ENCODE data around the gene RTN4R. TPM values are rescaled to one million over a fixed set of nuclear protein-coding genes. Genes with fewer than 3 reads are reported as not detected.

The RTN4R gene
- total RNA-seq, 1 experiment from 2014 or later, result 0.30 TPM

- no peak overlapping the region for H3K4me3 ChIP-seq (ENCODE audit: low read length)
- H3K9me3 ChIP-seq (ENCODE audit: low read length), result peaks cover 6% of the 10 kb centered on the region
- H3K36me3 ChIP-seq (ENCODE audit: insufficient read depth, low read length), result no peaks in the 10 kb centered on the region
- DNase-seq, result no peak
- no peak overlapping the region for H3K9ac ChIP-seq (ENCODE audit: low read length)
- H3K79me2 ChIP-seq (ENCODE audit: low read length), result no peaks in the 10 kb centered on the region
- H3K27ac ChIP-seq (ENCODE audit: low read length), result no peak overlapping the region
- no peaks in the 10 kb centered on the region for H3K4me1 ChIP-seq (ENCODE audit: low read length)
- no peak overlapping the region for H2AFZ ChIP-seq (ENCODE audit: low read length)
- H3K4me2 ChIP-seq (ENCODE audit: low read depth, low read length, poor library complexity, severe bottlenecking), result no peak overlapping the region
- H4K20me1 ChIP-seq (ENCODE audit: insufficient read depth, low read depth, low read length), result no peaks in the 10 kb centered on the region
- no peaks in the 10 kb centered on the region for H3K27me3 ChIP-seq (ENCODE audit: low read length)
- H3K9me2 ChIP-seq (replicated peaks; ENCODE audit: insufficient read depth, low read length), result no peaks in the 10 kb centered on the region
Measured at GRCh38 chr22:20220629-20221026, 47.5 kb downstream of the RTN4R start.

DNA sequence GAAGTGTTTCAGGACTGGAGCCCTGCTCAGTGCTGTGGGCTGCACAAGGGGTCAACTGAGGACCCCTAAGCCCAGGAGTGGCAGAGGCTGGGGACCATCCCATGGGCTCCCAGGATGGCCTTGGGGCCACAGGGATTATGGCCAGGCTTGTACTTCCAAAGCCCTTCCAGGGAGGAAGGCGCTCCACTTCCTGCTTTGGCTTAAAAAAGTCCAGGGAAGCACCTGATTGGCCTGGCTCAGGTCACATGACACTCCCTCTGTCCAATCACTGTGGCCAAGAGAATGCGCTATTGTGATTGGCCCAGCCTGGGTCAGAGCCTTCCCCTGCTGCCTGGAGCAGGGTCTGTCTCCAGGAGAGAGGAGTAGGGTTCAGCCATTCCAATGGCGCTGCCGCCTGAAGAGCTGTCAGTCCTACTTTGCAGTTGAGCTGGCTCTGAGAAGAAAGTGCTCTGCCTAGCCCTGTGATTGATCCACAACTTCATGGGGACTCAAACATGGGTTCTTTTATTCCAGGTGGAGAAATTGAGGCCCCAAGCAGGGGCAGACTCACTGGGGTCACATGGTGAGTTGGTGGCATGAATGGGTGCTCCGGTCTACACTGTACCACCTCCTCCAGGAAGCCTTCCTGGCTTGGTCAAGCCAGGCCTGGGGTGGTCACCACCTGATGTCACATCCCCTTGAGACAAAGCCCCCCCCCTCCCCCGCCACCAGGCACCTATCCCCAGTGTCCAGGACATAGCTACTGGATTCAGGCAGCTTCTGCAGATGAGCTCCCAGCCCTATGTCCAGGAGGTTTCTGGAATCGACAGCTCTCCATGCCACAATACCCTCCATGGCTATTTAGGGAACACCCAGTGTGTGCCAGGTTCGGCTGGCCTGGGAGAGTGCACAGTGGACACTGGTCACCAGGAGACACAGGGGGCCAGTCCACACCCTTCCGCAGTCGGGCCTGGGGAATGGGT, 48.2 kb downstream of the RTN4R start:
- no peaks in the 10 kb centered on the region for H3K4me1 ChIP-seq (ENCODE audit: low read length)
- no peaks in the 10 kb centered on the region for H4K20me1 ChIP-seq (ENCODE audit: insufficient read depth, low read depth, low read length)
- H3K36me3 ChIP-seq (ENCODE audit: insufficient read depth, low read length), result no peaks in the 10 kb centered on the region
- H3K4me2 ChIP-seq (ENCODE audit: low read depth, low read length, poor library complexity, severe bottlenecking), result no peak overlapping the region
- H3K79me2 ChIP-seq (ENCODE audit: low read length), result no peaks in the 10 kb centered on the region
- no peaks in the 10 kb centered on the region for H3K27me3 ChIP-seq (ENCODE audit: low read length)
- H3K9me2 ChIP-seq (replicated peaks; ENCODE audit: insufficient read depth, low read length), result no peaks in the 10 kb centered on the region
- H3K4me3 ChIP-seq (ENCODE audit: low read length), result no peak overlapping the region
- H3K27ac ChIP-seq (ENCODE audit: low read length), result no peak overlapping the region
- no peak overlapping the region for H3K9ac ChIP-seq (ENCODE audit: low read length)
- 0 out of 2 replicates have a peak overlapping the region, but pooled peaks have one; percentile 68 for H2AFZ ChIP-seq (ENCODE audit: low read length)
- DNase-seq, result peak; percentile 58
- H3K9me3 ChIP-seq (ENCODE audit: low read length), result peaks cover 6% of the 10 kb centered on the region

GRCh38 chr22:20218987-20219386, 49.1 kb downstream of the RTN4R start:
- no peak overlapping the region for H3K4me2 ChIP-seq (ENCODE audit: low read depth, low read length, poor library complexity, severe bottlenecking)
- H4K20me1 ChIP-seq (ENCODE audit: insufficient read depth, low read depth, low read length), result no peaks in the 10 kb centered on the region
- no peaks in the 10 kb centered on the region for H3K9me2 ChIP-seq (replicated peaks; ENCODE audit: insufficient read depth, low read length)
- no peak overlapping the region for H3K9ac ChIP-seq (ENCODE audit: low read length)
- no peak overlapping the region for H3K4me3 ChIP-seq (ENCODE audit: low read length)
- H3K9me3 ChIP-seq (ENCODE audit: low read length), result peaks cover 6% of the 10 kb centered on the region
- no peaks in the 10 kb centered on the region for H3K27me3 ChIP-seq (ENCODE audit: low read length)
- H3K27ac ChIP-seq (ENCODE audit: low read length), result no peak overlapping the region
- no peaks in the 10 kb centered on the region for H3K79me2 ChIP-seq (ENCODE audit: low read length)
- peaks cover 2% of the 10 kb centered on the region; the same call in 1 of the 2 replicates for H3K4me1 ChIP-seq (ENCODE audit: low read length)
- DNase-seq, result no peak
- H2AFZ ChIP-seq (ENCODE audit: low read length), result no peak overlapping the region
- H3K36me3 ChIP-seq (ENCODE audit: insufficient read depth, low read length), result no peaks in the 10 kb centered on the region

GRCh38 chr22:20218326-20218872, 49.7 kb downstream of the RTN4R start:
- H3K36me3 ChIP-seq (ENCODE audit: insufficient read depth, low read length), result no peaks in the 10 kb centered on the region
- H4K20me1 ChIP-seq (ENCODE audit: insufficient read depth, low read depth, low read length), result no peaks in the 10 kb centered on the region
- H3K27ac ChIP-seq (ENCODE audit: low read length), result no peak overlapping the region
- peaks cover 7% of the 10 kb centered on the region; the same call in 1 of the 2 replicates for H3K4me1 ChIP-seq (ENCODE audit: low read length)
- H2AFZ ChIP-seq (ENCODE audit: low read length), result no peak overlapping the region
- H3K4me3 ChIP-seq (ENCODE audit: low read length), result no peak overlapping the region
- no peak for DNase-seq
- peaks cover 6% of the 10 kb centered on the region for H3K9me3 ChIP-seq (ENCODE audit: low read length)
- H3K9ac ChIP-seq (ENCODE audit: low read length), result no peak overlapping the region
- H3K9me2 ChIP-seq (replicated peaks; ENCODE audit: insufficient read depth, low read length), result no peaks in the 10 kb centered on the region
- no peak overlapping the region for H3K4me2 ChIP-seq (ENCODE audit: low read depth, low read length, poor library complexity, severe bottlenecking)
- H3K79me2 ChIP-seq (ENCODE audit: low read length), result no peaks in the 10 kb centered on the region
- no peaks in the 10 kb centered on the region for H3K27me3 ChIP-seq (ENCODE audit: low read length)

- Histone ChIP-seq H3K9me2 (replicated peaks; ENCODE audit: insufficient read depth, low read length) (no peaks in the 10 kb centered on the region), H4K20me1 (ENCODE audit: insufficient read depth, low read depth, low read length) (no peaks in the 10 kb centered on the region), H3K9ac (ENCODE audit: low read length) (no peak overlapping the region), H3K4me3 (ENCODE audit: low read length) (no peak overlapping the region), H3K79me2 (ENCODE audit: low read length) (no peaks in the 10 kb centered on the region), H2AFZ (ENCODE audit: low read length) (no peak overlapping the region), H3K9me3 (ENCODE audit: low read length) (peaks cover 6% of the 10 kb centered on the region), H3K4me2 (ENCODE audit: low read depth, low read length, poor library complexity, severe bottlenecking) (no peak overlapping the region), H3K36me3 (ENCODE audit: insufficient read depth, low read length) (no peaks in the 10 kb centered on the region), H3K4me1 (ENCODE audit: low read length) (peaks cover 7% of the 10 kb centered on the region; the same call in 1 of the 2 replicates), H3K27me3 (ENCODE audit: low read length) (no peaks in the 10 kb centered on the region), H3K27ac (ENCODE audit: low read length) (no peak overlapping the region)
- no peak for DNase-seq
Measured at GRCh38 chr22:20217563-20217962, 50.6 kb downstream of the RTN4R start.

DNA sequence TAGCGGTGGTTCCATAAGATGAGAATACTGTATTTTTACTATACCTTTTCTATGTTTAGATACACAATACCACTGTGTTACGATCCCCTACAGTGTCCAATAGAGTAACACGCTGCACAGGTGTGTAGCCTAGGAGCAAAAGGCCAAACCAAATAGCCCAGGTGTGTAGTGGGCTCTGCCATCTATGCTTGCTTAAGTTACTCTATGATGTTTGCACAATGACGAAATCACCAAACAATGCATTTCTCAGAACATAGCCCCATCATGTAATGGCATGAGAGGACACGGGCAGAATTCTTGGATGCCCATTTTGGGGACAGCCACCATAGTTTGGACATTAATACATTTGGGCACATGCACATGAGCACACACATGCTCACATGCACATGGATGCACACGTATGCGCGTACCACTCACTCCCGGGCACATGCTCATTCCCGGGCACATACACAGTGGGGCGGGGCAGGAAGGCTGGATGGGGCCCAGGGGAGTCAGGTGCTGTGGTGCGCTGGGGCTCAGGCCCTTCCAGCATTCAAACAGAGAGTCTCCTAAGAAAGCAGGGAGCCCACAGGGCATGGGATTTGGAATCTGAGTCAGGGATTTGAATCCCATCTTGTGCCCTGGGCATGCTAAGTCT, 51.1 kb downstream of the RTN4R start:
- no peaks in the 10 kb centered on the region for H3K79me2 ChIP-seq (ENCODE audit: low read length)
- no peaks in the 10 kb centered on the region for H3K9me2 ChIP-seq (replicated peaks; ENCODE audit: insufficient read depth, low read length)
- no peak overlapping the region for H3K4me2 ChIP-seq (ENCODE audit: low read depth, low read length, poor library complexity, severe bottlenecking)
- H3K4me1 ChIP-seq (ENCODE audit: low read length), result peaks cover 7% of the 10 kb centered on the region; the same call in 1 of the 2 replicates
- peaks cover 6% of the 10 kb centered on the region for H3K9me3 ChIP-seq (ENCODE audit: low read length)
- no peak overlapping the region for H3K27ac ChIP-seq (ENCODE audit: low read length)
- no peaks in the 10 kb centered on the region for H4K20me1 ChIP-seq (ENCODE audit: insufficient read depth, low read depth, low read length)
- no peaks in the 10 kb centered on the region for H3K36me3 ChIP-seq (ENCODE audit: insufficient read depth, low read length)
- H3K27me3 ChIP-seq (ENCODE audit: low read length), result no peaks in the 10 kb centered on the region
- H3K9ac ChIP-seq (ENCODE audit: low read length), result no peak overlapping the region
- no peak overlapping the region for H3K4me3 ChIP-seq (ENCODE audit: low read length)
- H2AFZ ChIP-seq (ENCODE audit: low read length), result no peak overlapping the region
- no peak for DNase-seq

- Histone ChIP-seq H3K36me3 (ENCODE audit: insufficient read depth, low read length) (no peaks in the 10 kb centered on the region), H3K4me3 (ENCODE audit: low read length) (no peak overlapping the region), H3K9me2 (replicated peaks; ENCODE audit: insufficient read depth, low read length) (no peaks in the 10 kb centered on the region), H3K27ac (ENCODE audit: low read length) (no peak overlapping the region), H2AFZ (ENCODE audit: low read length) (no peak overlapping the region), H4K20me1 (ENCODE audit: insufficient read depth, low read depth, low read length) (peaks cover 3% of the 10 kb centered on the region; the same call in 1 of the 2 replicates), H3K27me3 (ENCODE audit: low read length) (no peaks in the 10 kb centered on the region), H3K4me2 (ENCODE audit: low read depth, low read length, poor library complexity, severe bottlenecking) (no peak overlapping the region), H3K9ac (ENCODE audit: low read length) (no peak overlapping the region), H3K9me3 (ENCODE audit: low read length) (peaks cover 6% of the 10 kb centered on the region), H3K79me2 (ENCODE audit: low read length) (no peaks in the 10 kb centered on the region), H3K4me1 (ENCODE audit: low read length) (peaks cover 7% of the 10 kb centered on the region; the same call in 1 of the 2 replicates)
- peak; percentile 53 for DNase-seq
Measured at GRCh38 chr22:20215742-20216141, 52.4 kb downstream of the RTN4R start.

DNA sequence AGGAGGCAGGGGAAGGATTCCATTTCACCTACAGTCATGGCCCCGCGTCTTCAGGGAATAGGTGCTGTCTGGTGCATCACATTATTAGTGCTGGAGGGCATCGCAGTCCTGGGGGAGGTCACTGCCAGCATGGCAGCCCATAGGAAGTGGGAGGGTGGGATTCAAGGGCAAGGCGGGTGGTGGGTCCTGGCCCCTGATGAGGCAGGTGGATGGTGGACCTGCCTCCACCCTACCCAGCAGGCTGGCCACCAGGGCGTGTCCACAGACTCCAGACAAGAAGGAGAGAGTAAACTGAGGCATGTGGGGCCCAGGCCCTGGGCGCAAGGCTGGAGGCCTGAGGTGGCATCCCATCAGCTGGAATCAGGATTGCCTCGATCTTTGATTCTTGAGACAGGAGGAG, 53.3 kb downstream of the RTN4R start:
- peaks cover 5% of the 10 kb centered on the region for H3K9me3 ChIP-seq (ENCODE audit: low read length)
- H3K79me2 ChIP-seq (ENCODE audit: low read length), result no peaks in the 10 kb centered on the region

More for the DNA sequence above, 53.3 kb downstream of the RTN4R start:
- peaks cover 7% of the 10 kb centered on the region; the same call in 1 of the 2 replicates for H3K4me1 ChIP-seq (ENCODE audit: low read length)
- no peaks in the 10 kb centered on the region for H3K36me3 ChIP-seq (ENCODE audit: insufficient read depth, low read length)
- H3K9ac ChIP-seq (ENCODE audit: low read length), result no peak overlapping the region
- no peak overlapping the region for H3K4me3 ChIP-seq (ENCODE audit: low read length)
- H4K20me1 ChIP-seq (ENCODE audit: insufficient read depth, low read depth, low read length), result peaks cover 9% of the 10 kb centered on the region; the same call in 1 of the 2 replicates
- no peak overlapping the region for H3K4me2 ChIP-seq (ENCODE audit: low read depth, low read length, poor library complexity, severe bottlenecking)
- no peak overlapping the region for H3K27ac ChIP-seq (ENCODE audit: low read length)
- H2AFZ ChIP-seq (ENCODE audit: low read length), result no peak overlapping the region
- no peaks in the 10 kb centered on the region for H3K27me3 ChIP-seq (ENCODE audit: low read length)
- no peak for DNase-seq
- H3K9me2 ChIP-seq (replicated peaks; ENCODE audit: insufficient read depth, low read length), result no peaks in the 10 kb centered on the region

Measured in Karpas-422 (cell line).